Hepatocyte (in vitro differentiated cells): ENCODE measurements around the gene SEZ6L2.

Experiments
- EZH2 ChIP-seq: fragments of 200-600 bp; sonication (generic); IDR thresholded peaks from 2 replicates; pipeline ENCODE4 v1.6.1; 2016; ENCODE audit warnings: antibody characterized with exemption, mild to moderate bottlenecking, borderline replicate concordance
- EZH2phosphoT487 ChIP-seq: fragments of 200-600 bp; sonication (generic); IDR thresholded peaks from one replicate; pipeline ENCODE4 v1.6.1; 2018; ENCODE audit warnings: antibody characterized with exemption, mild to moderate bottlenecking, low read depth, moderate library complexity; ENCODE audit not compliant: unreplicated experiment, severe bottlenecking
- TF ChIP-seq, protein P1 (sequence below): fragments of 200-600 bp; sonication (generic); IDR thresholded peaks from 2 replicates; pipeline ENCODE4 v1.5.1; 2016; ENCODE audit warnings: antibody characterized with exemption, mild to moderate bottlenecking; ENCODE audit not compliant: poor library complexity

DNA sequence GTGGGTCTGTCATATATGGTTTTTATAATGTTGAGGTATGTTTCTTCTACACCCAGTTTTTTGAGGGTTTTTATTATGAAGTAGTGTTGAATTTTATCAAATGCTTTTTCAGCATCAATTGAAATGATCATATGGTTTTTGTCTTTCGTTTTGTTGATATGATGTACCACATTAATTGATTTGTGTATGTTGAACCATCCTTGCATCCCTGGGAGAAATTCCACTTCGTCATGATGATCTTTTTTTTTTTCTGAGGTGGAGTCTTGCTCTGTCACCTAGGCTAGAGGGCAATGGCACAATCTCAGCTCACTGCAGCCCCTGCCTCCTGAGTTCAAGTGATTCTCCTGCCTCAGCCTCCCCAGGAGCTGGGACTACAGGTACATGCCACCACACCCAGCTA, 48.5 kb upstream of the SEZ6L2 start:
- TF ChIP-seq, protein P1, sequence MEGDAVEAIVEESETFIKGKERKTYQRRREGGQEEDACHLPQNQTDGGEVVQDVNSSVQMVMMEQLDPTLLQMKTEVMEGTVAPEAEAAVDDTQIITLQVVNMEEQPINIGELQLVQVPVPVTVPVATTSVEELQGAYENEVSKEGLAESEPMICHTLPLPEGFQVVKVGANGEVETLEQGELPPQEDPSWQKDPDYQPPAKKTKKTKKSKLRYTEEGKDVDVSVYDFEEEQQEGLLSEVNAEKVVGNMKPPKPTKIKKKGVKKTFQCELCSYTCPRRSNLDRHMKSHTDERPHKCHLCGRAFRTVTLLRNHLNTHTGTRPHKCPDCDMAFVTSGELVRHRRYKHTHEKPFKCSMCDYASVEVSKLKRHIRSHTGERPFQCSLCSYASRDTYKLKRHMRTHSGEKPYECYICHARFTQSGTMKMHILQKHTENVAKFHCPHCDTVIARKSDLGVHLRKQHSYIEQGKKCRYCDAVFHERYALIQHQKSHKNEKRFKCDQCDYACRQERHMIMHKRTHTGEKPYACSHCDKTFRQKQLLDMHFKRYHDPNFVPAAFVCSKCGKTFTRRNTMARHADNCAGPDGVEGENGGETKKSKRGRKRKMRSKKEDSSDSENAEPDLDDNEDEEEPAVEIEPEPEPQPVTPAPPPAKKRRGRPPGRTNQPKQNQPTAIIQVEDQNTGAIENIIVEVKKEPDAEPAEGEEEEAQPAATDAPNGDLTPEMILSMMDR: no peak
- TF ChIP-seq EZH2 (no peak), EZH2phosphoT487 (no peak)
